Measurements from ENCODE around the gene PLCL1.

Gene PLCL1

DNA sequence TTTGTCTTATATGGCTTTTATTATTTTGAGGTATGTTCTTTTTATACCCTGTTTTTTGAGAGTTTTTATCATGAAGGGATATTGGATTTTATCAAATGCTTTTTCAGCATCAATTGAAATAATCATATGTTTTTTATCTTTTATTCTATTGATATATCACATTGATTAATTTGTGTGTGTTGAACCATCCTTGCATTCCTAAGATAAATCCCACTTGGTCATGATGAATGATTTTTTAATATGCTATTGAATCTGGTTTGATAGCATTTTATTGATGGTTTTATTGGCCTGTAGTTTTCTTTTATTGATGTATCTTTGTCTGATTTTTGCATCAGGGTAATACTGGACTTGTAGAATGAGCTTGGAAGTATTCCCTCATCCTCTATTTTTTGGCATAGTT lies 160.3 kb downstream of the PLCL1 start:
- no peak for DNase-seq

DNA sequence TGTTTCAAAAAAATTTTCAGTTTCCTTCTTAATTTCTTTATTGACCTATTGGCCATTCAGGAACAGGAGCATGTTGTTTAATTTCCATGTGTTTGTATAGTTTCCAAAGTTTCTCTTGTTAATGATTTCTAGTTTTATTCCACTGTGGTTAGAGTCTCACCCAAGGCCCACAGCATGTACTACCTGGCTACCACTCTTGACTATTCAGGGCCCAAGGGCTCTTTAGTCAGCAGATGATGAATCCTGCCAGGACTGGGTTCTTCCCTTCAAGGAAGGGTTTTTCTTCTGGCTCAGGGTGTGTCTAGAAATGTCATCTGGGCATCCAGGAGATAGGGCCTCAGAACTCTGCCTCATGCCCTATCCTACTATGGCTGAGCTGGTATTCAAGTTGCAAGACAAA lies 161.4 kb downstream of the PLCL1 start:
- no peak for DNase-seq

DNA sequence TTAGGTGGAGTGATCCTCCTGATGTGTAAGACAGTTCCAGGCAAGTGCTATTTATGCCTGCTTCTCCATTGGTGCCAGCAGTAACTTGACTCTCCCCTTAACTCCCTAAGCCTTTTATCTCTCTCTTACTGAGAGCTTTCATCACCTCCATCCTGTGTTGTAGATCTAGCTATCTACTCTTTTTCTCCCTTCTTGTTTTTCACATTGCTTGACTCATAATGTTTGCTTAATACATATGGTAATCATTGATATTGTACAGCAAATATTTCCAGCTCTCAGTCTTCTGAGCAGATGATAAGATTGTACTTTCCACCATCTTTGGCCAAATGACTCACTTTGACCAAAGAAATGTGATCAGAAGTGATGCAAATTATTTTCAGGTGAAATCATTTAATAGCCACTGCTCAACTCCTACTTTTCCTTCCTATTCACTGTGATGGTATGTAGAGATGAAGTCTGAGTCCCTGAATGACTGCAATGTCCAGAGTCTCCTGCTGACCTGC lies 165.0 kb downstream of the PLCL1 start:
- DNase-seq: no peak

DNA sequence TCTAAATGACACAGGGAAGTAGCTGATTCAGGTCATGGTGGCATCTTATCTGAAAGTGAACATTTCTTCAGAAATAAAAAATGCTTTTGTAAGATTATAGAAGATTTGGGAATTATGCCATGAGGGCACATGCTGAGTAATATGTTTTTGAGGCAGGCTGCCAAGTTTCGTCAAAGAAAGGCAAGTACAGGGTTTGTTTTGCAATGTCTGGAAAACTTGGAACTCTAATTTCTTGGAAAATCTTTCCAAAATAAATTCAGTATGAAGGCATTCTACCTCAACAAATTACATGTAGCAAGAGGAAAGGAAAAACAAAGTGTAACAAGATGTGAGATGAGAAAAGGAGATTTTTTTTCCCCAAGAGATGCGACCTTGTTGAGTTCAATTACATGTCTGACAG lies 167.7 kb downstream of the PLCL1 start:
- no peak for DNase-seq

- no peak for DNase-seq
Measured at GRCh38 chr2:197972587-197972986, 168.2 kb downstream of the PLCL1 start.

DNA sequence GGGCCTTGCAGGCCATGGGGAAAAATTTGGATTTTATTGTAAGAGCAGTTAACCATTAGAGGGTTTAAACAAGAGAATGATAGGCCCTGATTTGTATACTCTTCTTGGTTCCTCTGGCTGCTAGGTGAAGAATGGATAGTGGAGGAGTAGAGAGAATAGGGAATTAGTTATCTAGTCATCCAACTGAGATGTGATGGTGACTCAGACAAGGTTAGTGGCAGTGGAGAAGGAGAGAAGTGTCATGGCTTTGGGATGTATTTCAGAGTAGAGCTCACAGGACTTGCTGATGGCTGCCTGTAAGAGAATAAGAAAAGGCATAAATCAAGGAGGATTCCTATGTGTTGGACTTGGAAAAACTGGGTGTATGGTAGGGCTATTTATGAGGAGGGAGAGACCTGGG lies 169.4 kb downstream of the PLCL1 start:
- DNase-seq: no peak

DNA sequence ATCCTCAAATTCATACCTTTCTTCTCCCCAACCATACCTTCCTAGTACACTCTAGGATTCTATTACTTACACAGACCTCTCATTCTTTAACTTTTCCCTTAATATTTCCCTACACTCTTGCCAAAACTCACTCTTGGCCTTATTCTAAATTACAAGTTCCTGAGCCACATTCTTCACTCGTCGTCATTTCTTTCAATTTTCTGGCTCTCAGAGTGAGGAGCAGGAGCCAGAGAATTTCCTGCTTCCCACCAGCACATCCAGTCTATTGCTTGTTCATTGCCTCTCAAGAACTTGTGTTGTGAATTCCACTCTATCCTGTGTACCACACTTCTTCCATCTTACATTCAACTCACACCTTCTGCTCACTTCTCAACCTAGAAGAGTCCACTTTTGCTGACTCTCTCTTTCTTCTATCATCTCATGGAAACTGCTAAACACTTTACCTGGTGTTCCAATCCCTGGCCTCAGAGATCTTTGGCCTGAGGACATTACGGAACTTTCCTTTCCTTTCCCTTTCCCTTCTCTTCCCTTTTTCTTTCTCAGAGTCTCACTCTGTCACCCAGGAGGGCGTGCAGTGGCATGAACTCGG lies 171.6 kb downstream of the PLCL1 start:
- no peak for DNase-seq

DNA sequence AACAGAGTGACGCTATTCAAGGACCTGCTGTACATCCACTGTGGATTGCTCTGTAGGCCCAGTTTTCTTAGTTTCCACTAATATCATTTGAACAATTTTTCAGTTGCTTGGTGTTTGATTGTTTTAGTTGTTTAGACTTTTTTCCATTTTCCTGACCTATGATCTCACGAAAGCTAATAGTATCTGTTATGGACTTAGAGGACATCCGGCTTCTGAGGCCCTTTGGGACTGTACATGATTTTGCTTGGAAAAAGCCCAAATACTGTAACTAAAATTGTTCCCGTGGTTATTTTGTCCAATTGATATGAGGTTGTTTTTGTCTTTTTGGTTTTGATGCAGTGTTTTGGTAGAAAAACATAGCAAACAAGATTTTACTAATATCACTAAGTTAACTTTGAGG lies 174.6 kb downstream of the PLCL1 start:
- DNase-seq: no peak

DNA sequence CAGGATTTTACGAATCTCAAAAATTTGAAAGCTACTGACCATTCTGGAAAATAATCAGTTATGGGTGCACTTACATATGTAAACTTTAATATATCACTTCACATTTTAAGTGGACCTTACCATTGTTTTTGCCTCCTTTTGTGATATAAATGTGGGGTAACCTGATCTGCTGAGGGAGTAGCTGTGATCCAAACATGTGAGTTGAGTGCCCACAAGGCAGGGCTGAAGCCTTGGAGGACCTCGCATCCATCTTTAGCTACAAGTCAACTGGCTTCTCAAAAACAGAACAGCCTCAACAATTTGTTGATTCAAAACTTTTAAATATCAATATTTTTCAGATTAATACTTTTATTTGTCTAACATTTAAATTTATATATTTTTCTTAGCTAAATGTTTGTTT lies 178.2 kb downstream of the PLCL1 start:
- no peak for DNase-seq

GRCh38 chr2:197985029-197985638 lies 180.7 kb downstream of the PLCL1 start:
- DNase-seq: no peak

DNA sequence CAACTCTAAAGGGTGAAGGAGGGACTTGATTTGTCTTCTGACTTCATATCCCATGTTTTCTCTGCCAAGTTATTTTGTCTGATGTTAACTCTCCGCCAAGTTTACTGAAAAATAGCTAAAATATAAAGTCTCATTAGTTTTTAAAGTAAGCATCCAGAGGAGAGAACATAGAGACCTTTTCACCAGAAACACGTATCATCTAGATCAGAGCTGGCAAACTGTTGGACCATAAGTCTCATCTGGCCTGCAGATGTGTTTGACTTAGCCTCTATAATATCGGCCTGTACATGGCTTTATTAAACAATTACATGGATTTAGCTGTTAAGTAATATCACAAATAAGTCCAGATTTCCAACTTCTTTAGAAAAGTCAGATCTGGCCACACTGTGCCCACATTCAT lies 182.6 kb downstream of the PLCL1 start:
- DNase-seq: no peak

- no peak for DNase-seq
Measured at GRCh38 chr2:197990356-197990755, 186.0 kb downstream of the PLCL1 start.

DNA sequence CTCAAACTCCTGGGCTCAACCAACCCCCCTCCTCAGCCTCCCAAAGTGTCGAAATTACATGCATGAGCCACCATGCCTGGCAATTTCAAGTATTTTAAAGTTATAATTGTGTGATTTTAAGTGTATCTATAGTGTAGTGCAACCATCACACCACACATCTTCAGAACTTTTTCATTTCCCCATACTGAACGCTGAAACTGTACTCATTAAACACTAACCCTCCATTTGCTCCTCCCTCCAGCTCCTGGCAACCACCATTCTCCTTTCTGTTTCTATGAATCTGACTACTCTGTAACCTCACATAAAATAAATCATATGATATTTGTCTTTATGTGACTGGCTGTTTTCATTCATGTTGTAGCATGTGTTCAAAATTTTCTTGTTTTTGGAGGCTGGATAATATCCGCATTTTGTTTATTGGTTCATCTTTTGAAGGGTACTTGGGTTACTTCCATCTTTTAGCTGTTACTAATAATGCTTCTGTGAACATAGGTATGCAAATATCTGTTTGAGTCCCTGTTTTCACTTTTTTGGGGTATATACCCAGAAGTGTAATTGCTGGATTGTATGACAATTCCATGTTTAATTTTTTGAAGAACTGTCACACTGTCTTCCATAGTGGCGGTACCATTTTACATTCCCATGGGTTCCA lies 188.2 kb downstream of the PLCL1 start:
- no peak for DNase-seq

DNA sequence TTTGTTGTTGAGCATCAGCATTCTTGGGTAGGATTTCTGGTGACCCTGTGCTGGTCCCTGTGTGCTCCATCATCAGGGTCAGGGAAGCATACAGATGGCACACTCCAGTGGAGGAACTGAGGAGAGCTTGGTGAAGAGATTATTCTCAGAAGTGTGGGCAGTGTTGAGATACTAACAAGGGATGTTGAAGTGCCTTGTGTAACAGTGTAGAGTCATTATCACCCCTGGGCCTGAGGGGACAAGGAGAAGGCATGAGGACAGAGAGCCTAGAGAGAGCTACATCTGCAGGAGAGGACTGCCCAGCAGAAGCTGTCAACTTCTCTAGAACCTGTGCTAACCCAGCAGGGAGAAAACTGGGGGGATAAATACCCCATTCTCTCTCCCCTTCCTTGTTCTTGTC lies 189.0 kb downstream of the PLCL1 start:
- no peak for DNase-seq

DNA sequence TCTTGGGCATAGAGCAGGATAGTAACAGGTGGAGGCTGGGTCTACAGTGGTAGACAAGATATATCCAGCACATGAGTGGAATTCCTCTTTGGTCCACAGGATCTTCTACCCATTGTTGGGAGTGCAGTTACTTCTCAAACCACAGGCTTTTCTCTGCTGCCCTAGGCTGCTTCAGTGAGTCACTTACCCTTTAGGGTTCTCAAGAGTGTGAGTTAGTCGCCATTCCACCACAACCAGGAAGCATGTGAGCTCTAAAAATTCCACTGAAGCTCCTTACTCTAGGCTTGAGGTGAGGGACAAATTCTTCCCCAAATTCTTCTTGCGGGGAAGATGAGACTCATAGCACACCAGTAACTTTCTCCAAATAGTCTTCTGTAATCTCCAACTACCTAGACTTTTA lies 189.4 kb downstream of the PLCL1 start:
- DNase-seq: no peak

DNA sequence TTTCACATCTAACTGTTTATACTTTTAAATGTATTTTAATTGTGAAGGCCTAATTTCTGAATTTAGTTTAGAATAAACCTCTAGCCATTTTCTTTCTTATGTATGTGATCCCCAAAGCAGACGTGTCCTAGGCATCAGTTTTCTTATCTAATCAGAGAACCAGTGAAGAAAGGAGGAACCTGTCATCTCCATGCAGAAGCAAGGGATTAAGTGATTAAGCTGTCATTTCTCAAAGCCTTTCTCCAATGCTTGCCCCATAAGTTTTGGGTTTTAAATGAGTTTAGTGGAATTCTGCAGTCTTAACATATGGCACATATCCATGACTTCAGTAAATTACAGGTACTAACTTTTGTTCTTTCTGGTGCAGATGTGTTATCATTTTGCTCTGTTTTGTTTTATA lies 190.4 kb downstream of the PLCL1 start:
- no peak for DNase-seq

DNA sequence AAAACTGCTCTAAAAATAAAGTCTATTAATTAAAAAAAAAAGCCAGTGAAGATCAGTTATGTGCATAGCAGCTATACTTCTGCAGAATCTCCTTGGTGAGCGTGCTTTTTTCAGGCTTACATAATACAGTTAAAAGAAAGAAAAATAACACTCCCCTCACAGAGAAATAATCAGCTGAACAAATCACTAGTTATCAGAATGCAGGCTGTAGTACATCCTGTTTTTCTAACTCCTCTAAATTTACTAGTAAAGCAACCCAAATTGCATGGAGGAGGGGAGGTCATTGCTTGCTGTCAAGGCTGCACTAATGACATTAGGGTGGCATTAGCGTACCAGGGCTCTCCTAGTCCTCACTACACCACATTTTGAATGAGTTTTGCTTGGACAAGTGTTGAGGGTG lies 192.2 kb downstream of the PLCL1 start:
- DNase-seq: no peak

DNA sequence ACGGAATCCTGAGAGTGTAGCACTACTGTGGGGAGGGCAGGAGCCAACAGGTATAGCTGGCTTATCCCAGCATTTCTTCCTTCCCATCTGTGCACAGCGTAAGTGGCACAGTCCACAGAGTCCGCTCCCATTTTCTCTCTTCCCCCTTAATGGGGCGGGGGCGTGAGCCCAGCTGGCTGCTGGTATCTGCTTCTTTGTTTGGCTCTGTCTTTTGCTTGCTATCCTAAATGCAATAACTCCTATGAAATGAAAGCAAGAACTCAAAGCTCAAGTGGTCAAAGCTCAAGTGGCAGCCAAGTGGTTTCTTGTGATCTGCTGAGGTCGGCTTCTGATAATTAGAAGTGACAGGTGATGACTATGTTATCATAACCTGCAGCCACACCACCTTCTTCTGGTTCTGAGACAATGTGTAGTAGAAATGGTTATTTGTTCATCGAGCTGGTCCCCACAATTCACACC lies 192.7 kb downstream of the PLCL1 start:
- no peak for DNase-seq

DNA sequence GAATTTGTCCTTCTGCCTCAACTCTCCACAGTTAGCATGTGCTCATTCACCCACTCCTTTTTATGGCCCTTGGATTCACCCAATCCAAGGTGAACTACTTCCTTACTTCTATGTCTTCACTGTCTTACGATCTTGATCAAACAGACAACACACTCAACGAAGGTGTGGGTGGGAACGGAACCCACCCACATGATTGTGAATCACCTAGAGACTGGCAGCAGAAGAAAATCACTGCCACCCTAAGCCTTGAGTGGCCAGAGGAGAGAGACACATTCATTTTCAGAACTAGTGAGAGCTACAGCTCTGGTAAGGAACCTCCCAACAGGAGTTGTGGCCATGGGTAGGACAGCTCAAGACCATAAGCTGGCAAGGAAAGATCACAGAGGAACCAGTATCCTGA lies 194.3 kb downstream of the PLCL1 start:
- no peak for DNase-seq

- DNase-seq: no peak
Measured at GRCh38 chr2:198000417-198000816, 196.0 kb downstream of the PLCL1 start.

DNA sequence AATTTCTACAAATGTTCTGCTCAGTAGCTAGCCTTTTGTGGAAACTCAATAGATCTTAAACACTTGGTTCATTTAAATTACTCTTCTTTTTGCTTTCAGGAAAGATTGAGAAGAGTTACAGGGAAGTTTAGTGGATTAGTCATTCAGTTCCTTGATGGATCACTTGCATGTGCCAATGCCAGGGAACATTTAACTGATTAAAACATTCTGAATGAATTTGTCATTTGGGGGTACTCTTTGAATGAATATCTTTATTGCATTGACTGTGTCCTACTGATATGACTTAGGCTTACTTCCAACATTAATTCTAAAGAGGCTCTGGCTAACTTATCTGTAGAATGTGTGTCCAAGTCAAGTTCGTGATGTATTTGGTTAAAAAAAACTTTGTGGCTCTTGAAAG lies 199.8 kb downstream of the PLCL1 start:
- DNase-seq: no peak

GRCh38 chr2:198004921-198005829 lies 200.8 kb downstream of the PLCL1 start:
- no peak for DNase-seq

DNA sequence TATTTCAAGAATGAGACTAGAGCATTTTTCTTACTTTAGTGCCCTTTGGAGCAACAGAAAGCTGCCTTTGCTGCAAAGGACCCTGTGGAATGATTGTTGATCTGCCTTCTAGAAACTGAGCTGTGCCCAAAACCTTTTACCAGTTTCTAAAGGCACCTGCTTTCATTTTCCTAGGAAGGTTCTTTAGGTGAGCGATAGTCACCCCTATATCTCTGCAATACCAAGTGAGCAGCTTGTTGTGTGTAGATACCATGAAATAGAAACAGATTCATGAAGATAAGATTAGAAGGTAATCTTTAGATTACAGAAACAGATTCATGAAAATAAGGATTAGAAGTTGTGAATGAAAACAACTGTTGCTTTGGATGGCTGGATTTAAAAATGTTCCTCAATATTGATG lies 202.3 kb downstream of the PLCL1 start:
- DNase-seq: no peak
